Brain microvascular endothelial cell (primary cell): ENCODE results near the gene KLHDC8B.
A peak's percentile ranks its signal among the peaks of the same experiment; 100 is the strongest.

Experiments used
- DNase-seq: peaks from one replicate; pipeline ENCODE4 v3.0.0-alpha.2; 2020
- H3K27ac ChIP-seq: fragments of 250-450 bp; sonication (Bioruptor Pico); 2 replicates; pipeline ENCODE4 v1.5.1; 2020; ENCODE audit warnings: mild to moderate bottlenecking, moderate library complexity
- H3K27me3 ChIP-seq: fragments of 250-450 bp; sonication (Bioruptor Pico); replicated peaks from 2 replicates; pipeline ENCODE4 v1.5.1; 2020; ENCODE audit warnings: mild to moderate bottlenecking
- H3K36me3 ChIP-seq: fragments of 250-450 bp; sonication (Bioruptor Pico); replicated peaks from 2 replicates; pipeline ENCODE4 v1.5.1; 2020; ENCODE audit warnings: mild to moderate bottlenecking
- H3K4me3 ChIP-seq: 2 replicates; pipeline ENCODE4 v1.5.1; 2011; ENCODE audit warnings: low read depth, mild to moderate bottlenecking, control low read depth, low read length, moderate library complexity
- in situ Hi-C: cut with HindIII; loops from 2 replicates; pipeline ENCODE4 v1.10.0; 2017; ENCODE audit warnings: low sequenced_read_pairs, low pct_ligation_motif_present
- TF ChIP-seq, protein P1 (sequence below): IDR thresholded peaks from 2 replicates; pipeline ENCODE4 v1.5.1; 2011; ENCODE audit warnings: low read depth, mild to moderate bottlenecking, moderate library complexity, low read length, control low read depth, inconsistent platforms; ENCODE audit errors: missing control alignments

The KLHDC8B gene

DNA sequence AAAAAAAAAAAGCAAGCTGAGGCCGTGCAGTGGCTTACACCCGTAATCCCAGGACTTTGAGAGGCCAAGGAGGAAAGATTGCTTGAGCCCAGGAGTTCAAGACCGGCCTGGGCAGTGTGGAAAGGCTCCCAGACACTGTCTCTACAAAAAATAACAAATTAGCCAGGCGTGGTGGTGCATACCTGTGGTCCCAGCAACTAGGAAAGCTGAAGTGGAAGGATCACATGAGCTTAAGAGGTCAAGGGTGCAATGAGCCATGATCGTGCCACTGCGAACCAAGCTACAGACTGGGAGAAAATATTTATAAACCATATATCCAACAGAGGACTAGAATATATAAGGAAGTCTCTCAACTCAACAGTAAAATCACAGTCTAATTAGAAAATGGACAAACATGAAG, 10.0 kb downstream of the KLHDC8B start:
- H3K4me3 ChIP-seq = no peak overlapping the region
- no peaks in the 10 kb centered on the region for H3K27me3 ChIP-seq
- TF ChIP-seq, protein P1, sequence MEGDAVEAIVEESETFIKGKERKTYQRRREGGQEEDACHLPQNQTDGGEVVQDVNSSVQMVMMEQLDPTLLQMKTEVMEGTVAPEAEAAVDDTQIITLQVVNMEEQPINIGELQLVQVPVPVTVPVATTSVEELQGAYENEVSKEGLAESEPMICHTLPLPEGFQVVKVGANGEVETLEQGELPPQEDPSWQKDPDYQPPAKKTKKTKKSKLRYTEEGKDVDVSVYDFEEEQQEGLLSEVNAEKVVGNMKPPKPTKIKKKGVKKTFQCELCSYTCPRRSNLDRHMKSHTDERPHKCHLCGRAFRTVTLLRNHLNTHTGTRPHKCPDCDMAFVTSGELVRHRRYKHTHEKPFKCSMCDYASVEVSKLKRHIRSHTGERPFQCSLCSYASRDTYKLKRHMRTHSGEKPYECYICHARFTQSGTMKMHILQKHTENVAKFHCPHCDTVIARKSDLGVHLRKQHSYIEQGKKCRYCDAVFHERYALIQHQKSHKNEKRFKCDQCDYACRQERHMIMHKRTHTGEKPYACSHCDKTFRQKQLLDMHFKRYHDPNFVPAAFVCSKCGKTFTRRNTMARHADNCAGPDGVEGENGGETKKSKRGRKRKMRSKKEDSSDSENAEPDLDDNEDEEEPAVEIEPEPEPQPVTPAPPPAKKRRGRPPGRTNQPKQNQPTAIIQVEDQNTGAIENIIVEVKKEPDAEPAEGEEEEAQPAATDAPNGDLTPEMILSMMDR = no peak
- no peak for DNase-seq
- in situ Hi-C loops = no loop called here
- no peaks in the 10 kb centered on the region for H3K36me3 ChIP-seq
- H3K27ac ChIP-seq = no peak overlapping the region

DNA sequence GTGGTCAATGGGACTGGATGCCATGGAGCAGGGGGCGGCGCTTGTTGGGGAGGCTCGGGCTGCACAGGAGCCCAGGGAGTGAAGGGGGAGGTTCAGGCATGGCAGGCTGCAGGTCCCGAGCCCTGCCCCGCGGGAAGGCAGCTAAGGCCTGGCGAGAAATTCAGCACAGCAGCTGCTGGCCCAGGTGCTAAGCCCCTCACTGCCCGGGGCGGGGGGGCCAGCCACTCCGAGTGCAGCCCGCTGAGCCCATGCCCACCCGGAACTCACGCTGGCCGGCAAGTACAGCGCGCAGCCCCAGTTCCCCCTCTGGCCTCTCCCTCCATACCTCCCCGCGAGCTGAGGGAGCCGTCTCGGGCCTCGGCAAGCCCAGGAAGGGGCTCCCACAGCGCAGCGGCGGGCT, 11.3 kb downstream of the KLHDC8B start:
- Histone ChIP-seq H3K27ac (no peak overlapping the region), H3K36me3 (no peaks in the 10 kb centered on the region), H3K4me3 (no peak overlapping the region), H3K27me3 (no peaks in the 10 kb centered on the region)
- no peak for DNase-seq
- in situ Hi-C loops = no loop called here
- TF ChIP-seq, protein P1 = no peak

DNA sequence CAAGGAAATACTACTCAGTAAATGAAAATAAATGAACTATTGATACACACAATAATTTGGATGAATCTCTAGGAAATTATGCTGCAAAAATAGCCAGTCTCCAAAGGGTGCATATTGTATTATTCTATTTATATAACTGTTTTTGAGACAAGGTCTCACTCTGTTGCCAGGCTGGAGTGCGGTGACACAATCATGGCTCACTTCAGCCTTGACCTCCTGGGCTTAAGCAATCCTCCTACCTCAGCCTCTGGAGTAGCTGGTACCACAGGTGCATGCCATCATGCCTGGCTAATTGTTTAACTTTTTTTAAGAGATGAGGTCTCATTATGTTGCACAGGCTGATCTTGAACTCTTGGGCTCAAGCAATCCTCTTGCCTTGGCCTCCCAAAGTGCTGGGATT, 12.5 kb downstream of the KLHDC8B start:
- in situ Hi-C loops = no loop called here
- no peak overlapping the region for H3K4me3 ChIP-seq
- no peak for DNase-seq
- H3K27me3 ChIP-seq = no peaks in the 10 kb centered on the region
- H3K36me3 ChIP-seq = no peaks in the 10 kb centered on the region
- H3K27ac ChIP-seq = no peak overlapping the region
- TF ChIP-seq, protein P1 = no peak

DNA sequence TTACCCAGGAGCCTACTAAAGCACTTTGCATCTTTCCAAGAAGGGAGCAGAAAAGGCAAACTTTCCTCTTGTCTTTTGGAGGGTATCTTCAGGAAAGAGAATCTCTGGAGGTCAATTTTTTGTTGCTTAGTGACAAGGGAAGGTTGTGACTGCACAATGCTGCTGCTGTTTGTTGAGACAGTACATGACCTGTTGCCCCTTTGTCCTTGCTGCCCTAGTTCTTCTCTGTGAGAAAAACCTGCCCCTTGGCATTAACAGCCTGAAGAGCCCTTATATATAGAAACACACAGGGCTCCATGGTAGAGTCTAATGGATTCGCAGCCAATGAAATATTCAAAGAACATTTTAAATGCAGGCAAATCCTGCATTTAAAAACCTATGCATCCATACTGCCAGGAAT, 20.3 kb downstream of the KLHDC8B start:
- no peaks in the 10 kb centered on the region for H3K27me3 ChIP-seq
- in situ Hi-C loops = no loop called here

DNA sequence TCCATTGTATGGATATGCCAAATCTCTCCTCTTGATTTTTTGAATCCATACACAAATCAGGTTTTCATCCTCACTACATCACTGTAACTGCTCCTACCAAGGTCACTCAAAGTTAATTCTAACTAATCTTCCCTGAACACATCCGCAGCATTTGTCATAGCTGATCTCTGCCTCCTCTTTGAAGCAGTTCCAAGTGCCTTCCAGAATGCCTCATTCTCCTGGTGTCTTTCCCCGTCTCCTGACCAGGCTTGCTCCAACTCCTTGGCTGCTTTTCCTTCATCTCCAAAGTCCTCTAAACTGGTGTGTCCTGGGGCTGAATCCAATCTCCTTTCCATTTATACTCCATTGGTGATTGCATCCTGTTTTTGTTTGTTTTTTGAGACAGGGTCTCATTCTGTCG, 26.8 kb downstream of the KLHDC8B start:
- TF ChIP-seq, protein P1 = no peak
- in situ Hi-C loops = no loop called here
- no peak overlapping the region for H3K4me3 ChIP-seq
- no peak for DNase-seq
- no peaks in the 10 kb centered on the region for H3K27me3 ChIP-seq
- H3K36me3 ChIP-seq = no peaks in the 10 kb centered on the region
- H3K27ac ChIP-seq = no peak overlapping the region

More for the DNA sequence above, 20.3 kb downstream of the KLHDC8B start:
- Histone ChIP-seq H3K27ac (no peak overlapping the region), H3K4me3 (no peak overlapping the region), H3K36me3 (no peaks in the 10 kb centered on the region)
- TF ChIP-seq, protein P1 = no peak
- no peak for DNase-seq

DNA sequence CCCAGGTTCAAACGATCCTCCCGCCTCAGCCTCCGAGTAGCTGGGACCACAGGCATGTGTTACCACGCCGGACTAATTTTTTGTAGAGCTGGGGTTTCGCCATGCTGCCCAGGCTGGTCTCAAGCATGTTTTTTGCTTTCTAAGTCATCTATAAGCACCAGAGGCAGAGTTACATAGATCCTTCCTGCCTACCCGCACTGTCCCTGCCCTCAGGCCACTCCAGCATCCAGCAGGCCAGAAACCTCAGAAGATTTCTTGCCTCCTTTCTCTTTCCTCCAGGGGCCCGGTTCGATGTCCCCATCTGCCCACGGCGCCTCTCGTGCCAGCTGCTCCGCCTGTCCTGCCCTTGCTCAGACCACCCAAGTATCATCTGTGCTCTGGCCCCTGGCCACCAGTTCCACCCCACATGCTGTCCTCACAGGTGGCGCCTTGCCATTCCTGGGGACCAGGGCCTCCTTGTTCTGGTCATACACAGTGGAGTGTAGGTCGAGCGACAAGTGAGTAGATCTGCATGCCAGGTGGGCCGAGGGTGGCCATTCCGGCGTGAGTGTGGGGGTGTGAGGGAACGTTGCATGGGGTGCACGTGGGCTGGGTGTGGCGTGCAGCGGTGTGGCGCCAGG, 27.3 kb downstream of the KLHDC8B start:
- H3K4me3 ChIP-seq = peak overlapping the region; percentile 45
- H3K27ac ChIP-seq = no peak overlapping the region

More for the DNA sequence above, 27.3 kb downstream of the KLHDC8B start:
- in situ Hi-C loops = no loop called here
- no peaks in the 10 kb centered on the region for H3K27me3 ChIP-seq
- no peaks in the 10 kb centered on the region for H3K36me3 ChIP-seq
- TF ChIP-seq, protein P1 = no peak
- no peak for DNase-seq
